Keratinocyte (primary cell): ENCODE measurements around the gene CASTOR1.

Experiments
- CTCF ChIP-seq, 3 experiments: IDR thresholded peaks in 1 of 3; conservative IDR thresholded peaks in 1 of 3; optimal IDR thresholded peaks in 1 of 3; 2 replicates in 2 of 3; 3 replicates in 1 of 3; pipeline versions ENCODE3 to v1.5.1; 2011; ENCODE audit warnings: low read length in 3 of 3, mild to moderate bottlenecking in 3 of 3, moderate library complexity in 2 of 3, control low read depth in 1 of 3, inconsistent platforms in 1 of 3; ENCODE audit not compliant: insufficient read depth in 2 of 3; ENCODE audit errors: extremely low read depth in 1 of 3
- EZH2 ChIP-seq: IDR thresholded peaks from one replicate; pipeline ENCODE4 v1.6.1; 2012; ENCODE audit warnings: inconsistent platforms, mild to moderate bottlenecking, low read length, moderate library complexity

- TF ChIP-seq CTCF (optimal IDR thresholded peaks at IDR 0.05 in 1 of 3, IDR thresholded peaks at IDR 0.05 in 1 of 3, conservative IDR thresholded peaks at IDR 0.05 in 1 of 3; ENCODE audit: extremely low read depth in 1 of 3, insufficient read depth in 2 of 3, low read length in 3 of 3), result no peak
- TF ChIP-seq EZH2, result no peak
These were observed 10.0 kb upstream of the CASTOR1 start for GRCh38 chr22:30299322-30299721.
